MM.1S (cell line): ENCODE measurements around the gene GALNTL6.
A peak's percentile ranks its signal among the peaks of the same experiment; 100 is the strongest.

Experiments
- DNase-seq: peaks from one replicate; pipeline ENCODE4 v3.0.0-alpha.2; 2015
- H2AFZ ChIP-seq: fragments of 300-600 bp; sonication (generic); 2 replicates; pipeline ENCODE4 v1.6.0; 2016; ENCODE audit warnings: antibody characterized with exemption, low read length
- H3F3A ChIP-seq: fragments of 300-600 bp; sonication (generic); 2 replicates; pipeline ENCODE4 v1.6.1; 2016; ENCODE audit warnings: mild to moderate bottlenecking, antibody characterized with exemption, low read length, moderate library complexity, mixed read lengths; ENCODE audit not compliant: insufficient read depth
- H3K27ac ChIP-seq: fragments of 300-600 bp; sonication (generic); 2 replicates; pipeline ENCODE4 v1.5.1; 2016; ENCODE audit warnings: mild to moderate bottlenecking, low read length
- H3K27me3 ChIP-seq: fragments of 300-600 bp; sonication (generic); replicated peaks from 2 replicates; pipeline ENCODE4 v1.6.0; 2016; ENCODE audit warnings: low read length; ENCODE audit not compliant: insufficient read depth
- H3K36me3 ChIP-seq: fragments of 300-600 bp; sonication (generic); replicated peaks from 2 replicates; pipeline ENCODE4 v1.6.1; 2016; ENCODE audit warnings: mild to moderate bottlenecking, low read length, mixed read lengths; ENCODE audit not compliant: insufficient read depth
- H3K4me1 ChIP-seq: fragments of 300-600 bp; sonication (generic); 2 replicates; pipeline ENCODE4 v1.6.1; 2016; ENCODE audit warnings: low read length, mixed read lengths
- H3K4me2 ChIP-seq: fragments of 300-600 bp; sonication (generic); 2 replicates; pipeline ENCODE4 v1.6.0; 2016; ENCODE audit warnings: low read depth, low read length
- H3K4me3 ChIP-seq: fragments of 300-600 bp; sonication (generic); 2 replicates; pipeline ENCODE4 v1.5.1; 2016; ENCODE audit warnings: low read length, mixed read lengths
- H3K79me2 ChIP-seq: fragments of 300-600 bp; sonication (generic); 2 replicates; pipeline ENCODE4 v1.6.1; 2016; ENCODE audit warnings: mixed run types, low read length, mixed read lengths
- H3K9ac ChIP-seq: fragments of 300-600 bp; sonication (generic); 2 replicates; pipeline ENCODE4 v1.6.1; 2016; ENCODE audit warnings: low read length, mixed read lengths
- H3K9me2 ChIP-seq: fragments of 300-600 bp; sonication (generic); replicated peaks from 2 replicates; pipeline ENCODE4 v1.6.1; 2016; ENCODE audit warnings: mild to moderate bottlenecking, low read length, mixed read lengths; ENCODE audit not compliant: insufficient read depth
- H3K9me3 ChIP-seq: fragments of 300-600 bp; sonication (generic); replicated peaks from 2 replicates; pipeline ENCODE4 v1.6.1; 2016; ENCODE audit warnings: mild to moderate bottlenecking, low read length, mixed read lengths; ENCODE audit not compliant: insufficient read depth
- H4K20me1 ChIP-seq: fragments of 300-600 bp; sonication (generic); 2 replicates; pipeline ENCODE4 v1.6.1; 2016; ENCODE audit warnings: mild to moderate bottlenecking, low read length, moderate library complexity, mixed read lengths; ENCODE audit not compliant: insufficient read depth
- EZH2 ChIP-seq: fragments of 300-600 bp; sonication (generic); optimal IDR thresholded peaks from 2 replicates; pipeline ENCODE3; 2017; ENCODE audit warnings: low read depth, mild to moderate bottlenecking, antibody characterized with exemption, low read length, mixed read lengths
- EZH2phosphoT487 ChIP-seq: fragments of 300-600 bp; sonication (generic); IDR thresholded peaks from 2 replicates; pipeline ENCODE4 v1.6.1; 2018; ENCODE audit warnings: antibody characterized with exemption, low read length
- TF ChIP-seq, protein P1 (sequence below): fragments of 300-600 bp; sonication (generic); IDR thresholded peaks from 2 replicates; pipeline ENCODE4 v1.5.1; 2016; ENCODE audit warnings: antibody characterized with exemption, low read length, mixed read lengths

Gene GALNTL6

DNA sequence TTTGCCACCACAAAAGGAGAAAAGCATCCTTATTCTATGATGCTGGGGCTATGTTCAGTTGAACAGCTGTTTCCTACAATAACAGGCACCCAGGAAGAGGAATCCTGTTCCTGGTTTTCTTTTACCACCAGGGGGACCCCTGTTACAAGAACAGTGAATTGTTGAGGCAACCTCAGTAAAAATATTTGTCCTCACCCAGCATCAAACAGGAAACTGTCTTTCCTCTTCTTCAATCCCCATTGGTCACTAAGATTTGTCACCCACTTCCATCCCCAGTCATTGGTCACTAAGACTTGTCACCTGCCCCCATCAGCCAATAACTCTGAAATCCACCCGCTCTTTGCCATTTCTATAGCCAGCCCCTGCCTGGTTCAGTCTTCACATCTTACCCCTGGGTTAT, 1211.9 kb downstream of the GALNTL6 start:
- Histone ChIP-seq H2AFZ (no peak overlapping the region), H3K27me3 (no peaks in the 10 kb centered on the region), H3K4me3 (no peak overlapping the region), H3K27ac (no peak overlapping the region), H4K20me1 (no peaks in the 10 kb centered on the region), H3K4me1 (no peaks in the 10 kb centered on the region), H3F3A (no peaks in the 10 kb centered on the region), H3K9me3 (no peaks in the 10 kb centered on the region), H3K9ac (no peak overlapping the region), H3K9me2 (no peaks in the 10 kb centered on the region), H3K36me3 (no peaks in the 10 kb centered on the region), H3K79me2 (no peaks in the 10 kb centered on the region), H3K4me2 (no peak overlapping the region)
- peak; percentile 58 for DNase-seq
- no peak for TF ChIP-seq EZH2phosphoT487
- TF ChIP-seq, protein P1, sequence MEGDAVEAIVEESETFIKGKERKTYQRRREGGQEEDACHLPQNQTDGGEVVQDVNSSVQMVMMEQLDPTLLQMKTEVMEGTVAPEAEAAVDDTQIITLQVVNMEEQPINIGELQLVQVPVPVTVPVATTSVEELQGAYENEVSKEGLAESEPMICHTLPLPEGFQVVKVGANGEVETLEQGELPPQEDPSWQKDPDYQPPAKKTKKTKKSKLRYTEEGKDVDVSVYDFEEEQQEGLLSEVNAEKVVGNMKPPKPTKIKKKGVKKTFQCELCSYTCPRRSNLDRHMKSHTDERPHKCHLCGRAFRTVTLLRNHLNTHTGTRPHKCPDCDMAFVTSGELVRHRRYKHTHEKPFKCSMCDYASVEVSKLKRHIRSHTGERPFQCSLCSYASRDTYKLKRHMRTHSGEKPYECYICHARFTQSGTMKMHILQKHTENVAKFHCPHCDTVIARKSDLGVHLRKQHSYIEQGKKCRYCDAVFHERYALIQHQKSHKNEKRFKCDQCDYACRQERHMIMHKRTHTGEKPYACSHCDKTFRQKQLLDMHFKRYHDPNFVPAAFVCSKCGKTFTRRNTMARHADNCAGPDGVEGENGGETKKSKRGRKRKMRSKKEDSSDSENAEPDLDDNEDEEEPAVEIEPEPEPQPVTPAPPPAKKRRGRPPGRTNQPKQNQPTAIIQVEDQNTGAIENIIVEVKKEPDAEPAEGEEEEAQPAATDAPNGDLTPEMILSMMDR: peak; percentile 72
- TF ChIP-seq EZH2: no peak

DNA sequence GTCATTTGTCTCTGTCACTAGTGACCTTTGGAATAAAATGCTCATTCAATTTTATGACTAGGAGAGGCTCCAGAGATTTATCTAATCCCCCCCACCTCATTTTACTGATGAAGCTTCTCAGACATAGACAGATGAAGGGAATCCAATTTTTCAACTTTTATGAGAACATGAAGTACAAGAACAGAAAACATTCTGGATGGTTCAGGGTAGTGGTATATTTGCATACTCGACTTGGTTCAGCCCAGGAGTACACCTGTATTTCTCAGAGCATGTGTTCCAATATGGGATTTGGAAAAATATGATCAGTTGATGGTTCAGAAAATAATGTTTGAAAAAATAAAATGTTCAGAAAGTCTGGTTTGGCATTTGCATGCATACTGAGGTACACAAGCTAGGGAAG, 1224.0 kb downstream of the GALNTL6 start:
- Histone ChIP-seq H2AFZ (no peak overlapping the region), H3F3A (no peaks in the 10 kb centered on the region; the same call in 1 of the 2 replicates)
- DNase-seq: no peak

DNA sequence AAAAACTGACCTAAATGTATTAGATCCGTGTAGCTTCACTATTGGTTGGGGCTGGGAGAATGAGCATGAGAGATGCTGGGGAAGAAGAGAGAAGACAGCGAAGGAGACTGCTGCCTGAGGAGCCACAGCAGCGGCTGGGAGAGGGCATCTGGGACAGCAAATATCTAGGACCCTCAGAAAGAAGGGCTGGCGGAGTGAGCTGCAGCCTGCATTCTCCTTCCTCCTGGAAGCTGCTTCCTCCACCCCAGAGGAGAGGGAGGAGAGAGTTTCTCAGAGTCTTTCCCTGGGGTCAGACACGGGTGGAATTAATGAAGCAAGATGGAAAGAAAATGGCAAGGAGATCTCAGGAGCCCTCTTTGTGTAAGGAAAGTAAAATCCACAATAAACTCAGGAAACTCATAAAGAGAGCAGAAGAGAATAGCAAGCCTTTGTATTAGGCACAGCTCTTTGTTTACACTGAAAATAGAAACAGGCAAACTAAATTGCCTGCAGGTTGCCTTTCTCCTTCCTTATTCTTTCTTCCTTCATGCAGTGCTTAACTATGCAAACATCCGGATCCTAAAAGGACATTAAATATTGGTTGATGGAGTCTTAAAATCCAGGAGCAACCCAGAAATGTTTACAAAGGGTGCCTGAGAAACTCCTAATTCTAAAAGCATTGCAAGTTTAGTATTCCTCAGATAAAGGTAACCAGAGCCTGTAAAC, 1225.1 kb downstream of the GALNTL6 start:
- H3K27me3 ChIP-seq: no peaks in the 10 kb centered on the region
- no peaks in the 10 kb centered on the region; the same call in 1 of the 2 replicates for H3K9me3 ChIP-seq
- TF ChIP-seq EZH2: no peak
- TF ChIP-seq EZH2phosphoT487: no peak
- TF ChIP-seq, protein P1: no peak
- H3K4me1 ChIP-seq: peaks cover 16% of the 10 kb centered on the region; the same call in 1 of the 2 replicates
- H3K27ac ChIP-seq: no peak overlapping the region
- H3K4me2 ChIP-seq: no peak overlapping the region
- no peaks in the 10 kb centered on the region for H4K20me1 ChIP-seq
- no peak for DNase-seq
- H3K36me3 ChIP-seq: no peaks in the 10 kb centered on the region
- no peaks in the 10 kb centered on the region for H3K79me2 ChIP-seq
- H2AFZ ChIP-seq: no peak overlapping the region
- no peak overlapping the region for H3K9ac ChIP-seq
- no peak overlapping the region for H3K4me3 ChIP-seq
- no peaks in the 10 kb centered on the region for H3K9me2 ChIP-seq
- no peaks in the 10 kb centered on the region; the same call in 1 of the 2 replicates for H3F3A ChIP-seq

More for the DNA sequence above, 1224.0 kb downstream of the GALNTL6 start:
- Histone ChIP-seq H3K79me2 (no peaks in the 10 kb centered on the region), H3K9me3 (no peaks in the 10 kb centered on the region; the same call in 1 of the 2 replicates), H4K20me1 (no peaks in the 10 kb centered on the region), H3K4me3 (no peak overlapping the region), H3K27ac (no peak overlapping the region), H3K27me3 (no peaks in the 10 kb centered on the region), H3K9ac (no peak overlapping the region), H3K4me1 (peaks cover 16% of the 10 kb centered on the region; the same call in 1 of the 2 replicates), H3K36me3 (no peaks in the 10 kb centered on the region), H3K4me2 (no peak overlapping the region), H3K9me2 (no peaks in the 10 kb centered on the region)
- TF ChIP-seq, protein P1: no peak
- TF ChIP-seq EZH2phosphoT487 (no peak), EZH2 (no peak)
